ENCODE data around the gene DEUP1.

DEUP1 gene

DNA sequence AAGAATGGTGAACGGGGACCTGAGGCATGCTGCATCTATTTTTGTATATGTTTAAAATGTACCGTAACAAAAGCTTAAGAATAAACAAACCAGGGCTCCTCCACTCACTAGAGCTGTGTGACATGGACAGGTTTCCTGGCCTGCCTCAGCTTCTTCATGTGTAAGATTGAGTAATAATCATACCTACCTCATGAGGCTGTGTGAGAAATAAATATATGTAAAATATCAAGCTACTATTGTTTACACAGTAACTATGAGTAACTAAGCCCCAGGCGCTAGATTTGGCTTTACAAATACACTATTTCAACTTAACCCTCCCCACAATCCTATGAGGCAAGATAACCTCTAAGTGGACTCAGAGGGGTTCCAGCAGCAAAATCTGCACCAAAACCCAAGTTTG, 146.3 kb downstream of the DEUP1 start:
- Histone ChIP-seq H3K4me1 (ENCODE audit: insufficient read depth, low read length) (peaks cover 18% of the 10 kb centered on the region), H3K36me3 (ENCODE audit: insufficient read depth, low read length) (peaks cover 5% of the 10 kb centered on the region; the same call in 1 of the 2 replicates), H3K9me3 (ENCODE audit: control insufficient read depth, insufficient read depth, low read length) (no peaks in the 10 kb centered on the region; the same call in 1 of the 2 replicates), H3K9ac (ENCODE audit: low read depth, low read length) (no peak overlapping the region)

DNA sequence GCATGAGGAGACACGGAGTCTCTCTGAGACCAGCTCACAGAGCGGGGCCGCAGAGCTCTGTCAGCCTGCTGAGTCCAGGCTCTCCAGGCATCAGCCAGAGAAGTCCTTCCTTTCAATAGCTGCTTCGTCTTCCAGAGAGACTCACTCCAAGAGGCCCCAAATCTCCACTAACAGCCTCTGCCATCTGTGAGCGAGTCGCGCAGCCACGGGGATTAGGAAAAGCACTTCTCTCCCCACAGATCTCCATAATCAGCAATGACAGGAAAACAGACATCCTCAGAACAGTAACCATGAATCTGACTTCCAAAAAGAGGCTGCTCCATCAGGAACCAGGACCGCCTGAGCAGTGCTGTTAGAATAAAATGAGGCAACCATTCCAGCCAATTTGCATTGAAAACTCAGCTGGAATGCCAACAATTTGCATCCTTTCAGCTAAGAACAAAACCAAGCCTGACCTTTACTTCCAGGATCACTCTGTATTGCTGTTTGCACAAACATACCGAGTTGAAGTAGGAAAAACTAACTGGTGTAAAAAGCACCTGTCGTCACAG, 147.2 kb downstream of the DEUP1 start:
- peaks cover 5% of the 10 kb centered on the region; the same call in 1 of the 2 replicates for H3K36me3 ChIP-seq (ENCODE audit: insufficient read depth, low read length)
- no peaks in the 10 kb centered on the region; the same call in 1 of the 2 replicates for H3K9me3 ChIP-seq (ENCODE audit: control insufficient read depth, insufficient read depth, low read length)
- peaks cover 18% of the 10 kb centered on the region for H3K4me1 ChIP-seq (ENCODE audit: insufficient read depth, low read length)
- 0 out of 2 replicates have a peak overlapping the region, but pooled peaks have one; percentile 2 for H3K9ac ChIP-seq (ENCODE audit: low read depth, low read length)

DNA sequence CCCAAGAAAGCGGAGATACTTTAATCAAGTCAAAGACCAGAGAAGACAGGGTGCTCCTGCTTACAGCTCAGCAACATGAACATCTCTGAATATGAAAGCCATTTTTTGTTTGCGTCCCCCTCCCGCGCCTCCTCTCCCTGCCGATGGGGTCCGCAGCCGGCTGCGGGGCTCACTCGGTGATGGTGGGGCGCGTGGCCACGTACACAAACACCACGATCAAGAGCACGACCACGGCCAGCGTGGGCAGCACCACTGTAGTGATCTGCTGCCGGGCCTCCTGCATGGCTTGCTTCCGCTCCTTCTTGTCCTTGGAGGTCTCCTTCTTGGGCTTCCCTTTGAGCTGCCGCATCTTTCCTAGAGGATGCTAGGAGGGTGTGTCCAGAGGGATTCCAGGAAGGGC, 148.3 kb downstream of the DEUP1 start:
- Histone ChIP-seq H3K9ac (ENCODE audit: low read depth, low read length) (no peak overlapping the region), H3K36me3 (ENCODE audit: insufficient read depth, low read length) (peaks cover 5% of the 10 kb centered on the region; the same call in 1 of the 2 replicates), H3K9me3 (ENCODE audit: control insufficient read depth, insufficient read depth, low read length) (no peaks in the 10 kb centered on the region; the same call in 1 of the 2 replicates), H3K4me1 (ENCODE audit: insufficient read depth, low read length) (peaks cover 18% of the 10 kb centered on the region)

DNA sequence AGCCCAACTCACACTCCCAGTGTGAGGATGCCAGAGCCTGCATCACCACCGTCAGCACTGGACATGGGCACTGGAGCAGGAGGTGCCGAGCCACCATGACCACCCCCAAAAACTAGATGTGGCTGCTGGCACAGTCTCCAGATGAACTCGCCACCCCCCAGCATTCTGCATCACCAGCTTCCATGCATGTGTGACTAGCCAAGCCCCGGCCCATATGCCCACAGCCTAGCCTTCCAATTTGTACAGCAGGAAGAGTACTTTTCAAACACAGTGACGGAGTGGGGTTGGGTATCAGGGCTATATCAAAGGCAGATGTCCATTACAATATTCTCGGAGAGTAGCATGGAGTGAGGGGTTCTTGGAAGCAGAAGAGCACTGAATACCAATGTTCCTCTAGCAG, 149.7 kb downstream of the DEUP1 start:
- Histone ChIP-seq H3K9ac (ENCODE audit: low read depth, low read length) (no peak overlapping the region), H3K9me3 (ENCODE audit: control insufficient read depth, insufficient read depth, low read length) (no peaks in the 10 kb centered on the region; the same call in 1 of the 2 replicates), H3K4me1 (ENCODE audit: insufficient read depth, low read length) (peaks cover 18% of the 10 kb centered on the region), H3K36me3 (ENCODE audit: insufficient read depth, low read length) (no peaks in the 10 kb centered on the region)

DNA sequence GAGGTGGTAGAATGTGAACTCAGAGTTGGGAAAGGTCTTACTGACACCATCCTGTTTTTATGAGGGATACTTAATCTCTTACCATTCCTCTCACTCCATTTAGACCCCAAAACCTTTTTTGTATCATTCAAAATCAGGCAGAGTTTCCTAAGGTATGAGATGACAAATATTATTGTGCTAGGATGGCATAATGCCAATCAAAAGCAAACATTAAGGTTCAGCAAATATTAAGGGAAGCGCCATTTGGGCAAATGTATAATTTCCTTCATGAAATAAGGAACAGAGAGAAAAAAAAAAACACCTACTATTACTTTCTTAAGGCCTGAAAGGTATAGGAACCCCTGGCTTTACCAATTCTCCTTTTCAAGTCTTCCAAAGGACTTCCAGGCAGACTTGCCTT, 150.2 kb downstream of the DEUP1 start:
- Histone ChIP-seq H3K9ac (ENCODE audit: low read depth, low read length) (no peak overlapping the region), H3K9me3 (ENCODE audit: control insufficient read depth, insufficient read depth, low read length) (no peaks in the 10 kb centered on the region), H3K4me1 (ENCODE audit: insufficient read depth, low read length) (peaks cover 18% of the 10 kb centered on the region), H3K36me3 (ENCODE audit: insufficient read depth, low read length) (no peaks in the 10 kb centered on the region)

DNA sequence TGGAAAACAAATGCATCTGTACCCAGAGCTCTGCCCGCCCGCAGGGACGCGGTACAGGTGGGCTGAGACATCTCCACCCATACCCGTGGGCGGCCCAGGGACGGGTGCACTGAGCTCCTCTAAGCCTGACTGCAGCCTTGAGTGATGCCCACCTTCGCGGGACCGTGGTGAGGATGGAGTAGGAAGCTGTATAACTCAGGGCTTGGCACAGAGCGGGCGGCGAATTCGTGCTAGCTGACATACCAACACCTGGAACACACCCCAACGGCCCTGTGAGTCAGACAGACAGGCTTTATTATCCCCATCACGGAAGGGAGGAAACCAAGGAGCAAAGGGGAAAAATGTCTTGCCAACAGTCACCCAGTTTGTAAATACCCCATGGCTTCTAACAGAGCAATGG, 150.7 kb downstream of the DEUP1 start:
- Histone ChIP-seq H3K9ac (ENCODE audit: low read depth, low read length) (no peak overlapping the region), H3K9me3 (ENCODE audit: control insufficient read depth, insufficient read depth, low read length) (no peaks in the 10 kb centered on the region), H3K4me1 (ENCODE audit: insufficient read depth, low read length) (peaks cover 18% of the 10 kb centered on the region), H3K36me3 (ENCODE audit: insufficient read depth, low read length) (no peaks in the 10 kb centered on the region)

DNA sequence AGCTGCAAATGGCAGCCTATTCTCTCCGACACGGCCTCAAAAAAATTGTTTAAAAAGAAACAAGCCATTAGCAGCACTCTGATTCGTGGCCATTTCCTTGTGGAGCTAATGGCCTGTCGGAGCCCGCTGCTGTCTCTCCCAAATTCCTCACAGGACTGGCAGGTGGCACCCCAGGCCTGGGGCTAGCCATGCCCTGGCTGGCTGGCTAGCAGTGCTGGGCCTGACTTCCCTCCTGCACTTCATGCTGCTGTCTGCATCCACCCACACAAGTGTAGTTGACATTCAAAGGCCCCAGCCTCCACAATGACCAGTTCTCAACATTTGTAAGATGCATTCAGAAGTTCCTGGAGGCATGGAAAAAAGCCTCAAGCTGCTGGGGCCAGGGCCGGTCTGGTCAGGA, 151.2 kb downstream of the DEUP1 start:
- H3K9ac ChIP-seq (ENCODE audit: low read depth, low read length), result no peak overlapping the region
- H3K4me1 ChIP-seq (ENCODE audit: insufficient read depth, low read length), result peaks cover 18% of the 10 kb centered on the region
- H3K9me3 ChIP-seq (ENCODE audit: control insufficient read depth, insufficient read depth, low read length), result no peaks in the 10 kb centered on the region
- no peaks in the 10 kb centered on the region for H3K36me3 ChIP-seq (ENCODE audit: insufficient read depth, low read length)

DNA sequence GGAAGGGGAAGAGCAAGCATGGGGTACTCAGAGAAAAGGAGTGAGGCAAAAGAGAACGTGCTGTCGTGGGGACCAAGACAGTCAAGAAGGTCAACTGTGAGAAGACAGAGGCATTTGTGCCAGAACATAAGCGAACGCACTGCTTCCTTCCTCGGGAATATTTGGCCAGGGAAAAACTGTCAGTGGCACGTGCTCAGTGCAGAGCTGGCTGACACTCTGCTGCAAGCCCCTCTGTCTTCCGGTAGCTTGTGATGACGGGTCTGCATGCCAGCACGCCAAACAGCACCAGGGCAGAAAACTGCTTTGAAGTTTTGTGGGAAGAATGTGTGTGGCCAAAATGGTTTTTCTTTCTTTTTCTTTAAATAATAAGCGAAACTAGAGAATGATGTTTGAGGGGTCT, 152.0 kb downstream of the DEUP1 start:
- Histone ChIP-seq H3K9ac (ENCODE audit: low read depth, low read length) (no peak overlapping the region), H3K4me1 (ENCODE audit: insufficient read depth, low read length) (peaks cover 9% of the 10 kb centered on the region), H3K36me3 (ENCODE audit: insufficient read depth, low read length) (no peaks in the 10 kb centered on the region), H3K9me3 (ENCODE audit: control insufficient read depth, insufficient read depth, low read length) (no peaks in the 10 kb centered on the region)

DNA sequence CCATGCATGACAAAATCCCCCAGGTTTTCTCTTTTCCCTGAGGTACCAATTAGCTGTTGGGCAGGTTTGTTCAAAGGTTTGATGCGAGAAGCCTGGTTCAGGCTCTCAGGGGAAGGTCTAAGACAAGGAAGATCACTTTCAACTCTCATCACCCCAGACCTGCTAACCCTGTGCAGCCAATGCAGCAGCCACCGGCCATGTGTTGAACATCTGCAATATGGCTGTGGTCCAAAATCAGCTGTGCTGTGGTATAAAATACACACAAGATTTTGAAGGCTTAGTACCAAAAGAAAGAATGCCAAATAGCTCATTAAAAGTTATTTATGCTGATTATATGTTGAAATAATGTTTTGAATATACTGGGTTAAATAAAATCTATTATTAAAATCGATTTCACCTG, 154.2 kb downstream of the DEUP1 start:
- H3K9me3 ChIP-seq (ENCODE audit: control insufficient read depth, insufficient read depth, low read length), result no peaks in the 10 kb centered on the region
- H3K36me3 ChIP-seq (ENCODE audit: insufficient read depth, low read length), result no peaks in the 10 kb centered on the region
- H3K9ac ChIP-seq (ENCODE audit: low read depth, low read length), result no peak overlapping the region
- H3K4me1 ChIP-seq (ENCODE audit: insufficient read depth, low read length), result peaks cover 1% of the 10 kb centered on the region; the same call in 1 of the 2 replicates

DNA sequence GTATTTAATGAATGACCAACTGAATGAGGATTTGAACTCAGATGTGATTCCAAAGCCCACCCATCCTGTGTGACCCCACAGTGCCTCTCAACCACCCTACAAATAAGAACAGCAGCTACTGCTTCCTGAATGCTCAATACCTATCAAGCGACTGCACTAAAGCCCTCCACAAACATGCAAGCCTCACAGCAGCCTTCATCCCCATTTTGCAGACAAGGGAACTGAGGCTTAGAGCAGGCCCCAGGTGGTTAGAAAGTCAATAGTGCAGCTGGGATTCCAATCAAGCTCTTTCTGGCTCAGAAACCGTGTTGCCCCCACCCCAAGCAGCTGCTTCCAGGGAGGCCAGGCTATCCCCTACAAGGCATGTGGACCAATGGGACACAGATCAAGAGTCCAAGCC, 155.4 kb downstream of the DEUP1 start:
- H3K9me3 ChIP-seq (ENCODE audit: control insufficient read depth, insufficient read depth, low read length), result no peaks in the 10 kb centered on the region
- no peaks in the 10 kb centered on the region for H3K36me3 ChIP-seq (ENCODE audit: insufficient read depth, low read length)
- peaks cover 12% of the 10 kb centered on the region; the same call in 1 of the 2 replicates for H3K4me1 ChIP-seq (ENCODE audit: insufficient read depth, low read length)
- no peak overlapping the region for H3K9ac ChIP-seq (ENCODE audit: low read depth, low read length)

DNA sequence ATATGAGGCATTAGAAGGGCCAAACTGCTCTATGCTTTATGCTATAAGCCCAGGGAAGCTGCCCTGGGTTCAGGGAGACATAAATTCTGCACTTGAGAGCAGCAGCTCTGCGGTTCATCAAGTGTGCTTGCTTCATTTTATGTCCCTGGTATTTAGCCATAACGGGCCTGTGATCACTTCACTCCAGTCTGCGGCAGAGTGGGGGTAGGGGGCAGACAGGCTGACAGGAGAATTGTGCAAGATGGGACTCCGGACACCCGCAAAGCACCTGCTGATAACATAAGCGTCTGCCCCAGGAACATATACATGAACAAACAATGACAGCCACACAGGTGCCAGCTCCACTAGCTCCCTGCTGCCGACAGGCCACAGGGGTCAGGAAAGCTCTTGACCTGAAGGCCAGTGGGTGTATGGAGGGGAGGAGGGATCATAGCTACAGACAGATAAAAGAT, 156.5 kb downstream of the DEUP1 start:
- Histone ChIP-seq H3K9ac (ENCODE audit: low read depth, low read length) (no peak overlapping the region), H3K4me1 (ENCODE audit: insufficient read depth, low read length) (peaks cover 22% of the 10 kb centered on the region), H3K36me3 (ENCODE audit: insufficient read depth, low read length) (no peaks in the 10 kb centered on the region), H3K9me3 (ENCODE audit: control insufficient read depth, insufficient read depth, low read length) (no peaks in the 10 kb centered on the region)
